ENCODE data around the gene KIAA1671. TPM values are rescaled to one million over a fixed set of nuclear protein-coding genes. Genes with fewer than 3 reads are reported as not detected.

Gene KIAA1671
- total RNA-seq, 4 donors from 2014 or later: 16.2 to 35.0 (median 21.7) TPM

DNA sequence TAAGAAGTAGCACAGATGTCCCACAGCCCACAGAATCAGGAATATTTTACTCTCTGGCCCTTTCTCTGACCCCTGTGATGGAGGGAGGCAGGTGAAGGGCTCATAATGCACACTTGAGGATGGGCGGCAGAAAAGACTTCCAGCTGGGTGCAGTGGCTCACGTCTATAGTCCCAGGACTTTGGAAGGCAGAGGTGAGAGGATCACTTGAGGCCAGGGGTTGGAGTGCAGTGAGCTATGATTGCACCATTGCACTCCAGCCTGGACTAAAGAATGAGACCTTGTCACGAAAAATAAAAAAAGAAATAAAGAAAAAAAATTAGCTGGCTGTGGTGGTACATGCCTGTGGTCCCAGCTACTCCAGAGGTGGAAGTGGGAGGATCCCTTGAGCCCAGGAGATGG is 233.6 kb downstream of the KIAA1671 start:
- H3K4me3 ChIP-seq: no peak overlapping the region
- in situ Hi-C loops (cut with MboI; ENCODE audit: low sequenced_read_pairs in 4 of 4): loop anchor here in 1 of 4 donors (25.0 kb wide), 1 partner anchor 249 kb away; the partner anchor contains the start of gene LHFPL7
- ATAC-seq (no peak), DNase-seq (no peak)
- TF ChIP-seq, protein P1, sequence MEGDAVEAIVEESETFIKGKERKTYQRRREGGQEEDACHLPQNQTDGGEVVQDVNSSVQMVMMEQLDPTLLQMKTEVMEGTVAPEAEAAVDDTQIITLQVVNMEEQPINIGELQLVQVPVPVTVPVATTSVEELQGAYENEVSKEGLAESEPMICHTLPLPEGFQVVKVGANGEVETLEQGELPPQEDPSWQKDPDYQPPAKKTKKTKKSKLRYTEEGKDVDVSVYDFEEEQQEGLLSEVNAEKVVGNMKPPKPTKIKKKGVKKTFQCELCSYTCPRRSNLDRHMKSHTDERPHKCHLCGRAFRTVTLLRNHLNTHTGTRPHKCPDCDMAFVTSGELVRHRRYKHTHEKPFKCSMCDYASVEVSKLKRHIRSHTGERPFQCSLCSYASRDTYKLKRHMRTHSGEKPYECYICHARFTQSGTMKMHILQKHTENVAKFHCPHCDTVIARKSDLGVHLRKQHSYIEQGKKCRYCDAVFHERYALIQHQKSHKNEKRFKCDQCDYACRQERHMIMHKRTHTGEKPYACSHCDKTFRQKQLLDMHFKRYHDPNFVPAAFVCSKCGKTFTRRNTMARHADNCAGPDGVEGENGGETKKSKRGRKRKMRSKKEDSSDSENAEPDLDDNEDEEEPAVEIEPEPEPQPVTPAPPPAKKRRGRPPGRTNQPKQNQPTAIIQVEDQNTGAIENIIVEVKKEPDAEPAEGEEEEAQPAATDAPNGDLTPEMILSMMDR (IDR thresholded peaks at IDR 0.05 in 4 of 5, conservative IDR thresholded peaks at IDR 0.05 in 1 of 5): no peak
- TF ChIP-seq POLR2A (IDR thresholded peaks at IDR 0.05): no peak
- no peaks in the 10 kb centered on the region for H3K27me3 ChIP-seq
- no peaks in the 10 kb centered on the region for H3K9me3 ChIP-seq
- H3K27ac ChIP-seq: no peak overlapping the region
- intact Hi-C loops (cut with DNase I; ENCODE audit: low total_unique reads): no loop called here
- H3K36me3 ChIP-seq: peaks cover 0 to 46% of the 10 kb centered on the region in 2 donors
- H3K4me1 ChIP-seq: no peaks in the 10 kb centered on the region

DNA sequence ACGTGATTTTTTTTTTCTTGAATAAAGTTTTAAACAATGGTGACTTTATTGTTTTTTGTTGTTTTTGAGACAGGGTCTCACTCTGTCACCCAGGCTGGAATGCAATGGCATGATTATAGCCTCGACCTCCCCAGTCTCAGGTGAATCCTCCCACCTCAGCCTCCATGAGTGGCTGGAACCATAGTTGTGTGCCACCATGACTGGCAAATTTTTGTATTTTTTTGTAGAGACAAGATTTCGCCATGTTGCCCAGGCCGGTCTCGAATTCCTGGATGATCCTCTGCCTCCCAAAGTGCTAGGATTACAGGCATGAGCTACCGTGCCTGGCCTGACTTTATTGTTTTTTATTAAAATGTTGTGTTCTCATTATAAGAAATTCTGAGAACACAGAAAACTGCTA is 235.0 kb downstream of the KIAA1671 start:
- H3K4me1 ChIP-seq: no peaks in the 10 kb centered on the region
- TF ChIP-seq POLR2A (IDR thresholded peaks at IDR 0.05): no peak
- TF ChIP-seq, protein P1 (IDR thresholded peaks at IDR 0.05 in 4 of 5, conservative IDR thresholded peaks at IDR 0.05 in 1 of 5): no peak
- H3K4me3 ChIP-seq: no peak overlapping the region
- no peak for DNase-seq
- no peaks in the 10 kb centered on the region for H3K27me3 ChIP-seq
- H3K36me3 ChIP-seq: peaks cover 0 to 53% of the 10 kb centered on the region in 2 donors
- no peak for ATAC-seq
- H3K27ac ChIP-seq: no peak overlapping the region
- intact Hi-C loops (cut with DNase I; ENCODE audit: low total_unique reads) (no loop called here), in situ Hi-C loops (cut with MboI; ENCODE audit: low sequenced_read_pairs in 4 of 4) (loop anchor here in 1 of 4 donors (25.0 kb wide), 1 partner anchor 250 kb away; the partner anchor contains the start of gene LHFPL7)
- no peaks in the 10 kb centered on the region for H3K9me3 ChIP-seq

DNA sequence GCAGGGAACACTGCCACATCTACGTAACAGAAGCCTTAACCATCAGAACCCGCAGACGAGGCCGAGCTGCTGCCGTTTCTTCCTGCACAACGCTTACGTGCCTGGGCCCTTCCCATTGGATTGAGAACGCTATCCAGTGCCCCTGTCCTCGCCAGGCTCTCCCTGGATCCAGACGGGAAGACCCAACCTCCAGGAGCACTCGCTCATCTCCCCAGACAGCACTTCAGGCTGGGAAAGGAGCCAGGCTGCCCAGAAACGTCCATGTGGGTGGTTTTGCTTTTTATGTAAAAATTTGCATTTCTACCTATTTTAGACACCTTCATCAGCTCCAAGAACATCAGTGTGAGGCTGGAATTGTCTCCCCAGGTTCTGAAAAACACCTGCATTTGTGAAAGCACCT is 239.9 kb downstream of the KIAA1671 start:
- DNase-seq (no peak), ATAC-seq (no peak)
- intact Hi-C loops (cut with DNase I; ENCODE audit: low total_unique reads): no loop called here
- no peaks in the 10 kb centered on the region for H3K9me3 ChIP-seq
- H3K4me3 ChIP-seq: no peak overlapping the region
- H3K36me3 ChIP-seq: peaks cover 0 to 42% of the 10 kb centered on the region in 2 donors
- TF ChIP-seq POLR2A (IDR thresholded peaks at IDR 0.05): no peak
- TF ChIP-seq, protein P1 (IDR thresholded peaks at IDR 0.05 in 4 of 5, conservative IDR thresholded peaks at IDR 0.05 in 1 of 5): no peak
- no peak overlapping the region for H3K27ac ChIP-seq
- H3K4me1 ChIP-seq: no peaks in the 10 kb centered on the region
- in situ Hi-C loops (cut with MboI; ENCODE audit: low sequenced_read_pairs in 4 of 4): loop anchor here in 1 of 4 donors (25.0 kb wide), 1 partner anchor 255 kb away; the partner anchor contains the start of gene LHFPL7
- H3K27me3 ChIP-seq: no peaks in the 10 kb centered on the region

DNA sequence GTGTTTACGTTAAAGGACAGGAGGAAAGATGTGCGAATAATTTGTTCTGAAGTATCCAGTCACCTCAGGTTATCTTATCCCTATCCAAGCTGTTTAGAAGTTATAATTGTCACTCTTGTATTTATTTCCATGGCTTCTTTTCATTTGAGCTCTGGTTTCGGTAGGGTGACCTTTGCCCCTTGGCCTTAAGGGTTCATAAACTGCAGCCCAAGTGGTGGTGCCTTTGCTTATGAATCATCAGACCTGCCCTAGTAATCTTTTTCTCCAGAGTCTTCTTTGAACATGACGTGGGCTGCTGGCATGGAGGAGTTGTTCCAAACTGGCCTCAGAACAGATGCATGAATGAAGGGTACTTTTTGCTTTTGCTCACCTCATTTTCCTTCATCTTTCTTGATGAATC is 240.6 kb downstream of the KIAA1671 start:
- TF ChIP-seq, protein P1 (IDR thresholded peaks at IDR 0.05 in 4 of 5, conservative IDR thresholded peaks at IDR 0.05 in 1 of 5): no peak
- no peak for TF ChIP-seq POLR2A (IDR thresholded peaks at IDR 0.05)

DNA sequence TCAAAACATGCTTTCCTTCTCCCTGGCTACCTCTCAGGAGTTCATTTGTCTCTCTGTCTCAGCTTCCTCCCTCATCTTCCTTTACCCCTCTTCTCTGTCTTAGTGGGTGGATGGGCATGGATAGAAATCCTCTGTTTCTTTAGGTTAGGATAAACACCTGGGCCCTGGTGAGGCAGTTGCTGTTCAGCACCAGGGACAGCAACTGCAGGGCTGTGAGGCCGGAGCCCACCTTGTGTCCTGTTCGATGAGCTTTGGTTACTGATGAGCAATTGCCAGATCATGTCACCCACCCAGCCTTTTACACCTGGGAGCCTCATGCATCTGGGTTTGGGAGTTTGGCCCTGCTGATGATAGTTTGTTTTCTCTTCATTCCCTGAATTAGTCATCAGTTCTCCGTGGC is 241.0 kb downstream of the KIAA1671 start:
- in situ Hi-C loops (cut with MboI; ENCODE audit: low sequenced_read_pairs in 4 of 4): loop anchor here in 1 of 4 donors (25.0 kb wide), 1 partner anchor 256 kb away; the partner anchor contains the start of gene LHFPL7

More for the DNA sequence above, 240.6 kb downstream of the KIAA1671 start:
- intact Hi-C loops (cut with DNase I; ENCODE audit: low total_unique reads): no loop called here
- ATAC-seq (no peak), DNase-seq (no peak)
- no peak overlapping the region for H3K27ac ChIP-seq
- no peaks in the 10 kb centered on the region for H3K9me3 ChIP-seq
- peaks cover 0 to 42% of the 10 kb centered on the region in 2 donors for H3K36me3 ChIP-seq
- no peak overlapping the region for H3K4me3 ChIP-seq
- no peaks in the 10 kb centered on the region for H3K27me3 ChIP-seq
- in situ Hi-C loops (cut with MboI; ENCODE audit: low sequenced_read_pairs in 4 of 4): loop anchor here in 1 of 4 donors (25.0 kb wide), 1 partner anchor 256 kb away; the partner anchor contains the start of gene LHFPL7
- no peaks in the 10 kb centered on the region for H3K4me1 ChIP-seq

More for the DNA sequence above, 241.0 kb downstream of the KIAA1671 start:
- H3K27ac ChIP-seq: no peak overlapping the region
- TF ChIP-seq POLR2A (IDR thresholded peaks at IDR 0.05): no peak
- TF ChIP-seq, protein P1 (IDR thresholded peaks at IDR 0.05 in 4 of 5, conservative IDR thresholded peaks at IDR 0.05 in 1 of 5): no peak
- H3K4me3 ChIP-seq: no peak overlapping the region
- no peaks in the 10 kb centered on the region for H3K9me3 ChIP-seq
- no peaks in the 10 kb centered on the region for H3K4me1 ChIP-seq
- intact Hi-C loops (cut with DNase I; ENCODE audit: low total_unique reads): no loop called here
- H3K36me3 ChIP-seq: peaks cover 0 to 42% of the 10 kb centered on the region in 2 donors
- no peak for DNase-seq
- no peaks in the 10 kb centered on the region for H3K27me3 ChIP-seq
- ATAC-seq: no peak
